ENCODE data around the gene GPHN.

DNA sequence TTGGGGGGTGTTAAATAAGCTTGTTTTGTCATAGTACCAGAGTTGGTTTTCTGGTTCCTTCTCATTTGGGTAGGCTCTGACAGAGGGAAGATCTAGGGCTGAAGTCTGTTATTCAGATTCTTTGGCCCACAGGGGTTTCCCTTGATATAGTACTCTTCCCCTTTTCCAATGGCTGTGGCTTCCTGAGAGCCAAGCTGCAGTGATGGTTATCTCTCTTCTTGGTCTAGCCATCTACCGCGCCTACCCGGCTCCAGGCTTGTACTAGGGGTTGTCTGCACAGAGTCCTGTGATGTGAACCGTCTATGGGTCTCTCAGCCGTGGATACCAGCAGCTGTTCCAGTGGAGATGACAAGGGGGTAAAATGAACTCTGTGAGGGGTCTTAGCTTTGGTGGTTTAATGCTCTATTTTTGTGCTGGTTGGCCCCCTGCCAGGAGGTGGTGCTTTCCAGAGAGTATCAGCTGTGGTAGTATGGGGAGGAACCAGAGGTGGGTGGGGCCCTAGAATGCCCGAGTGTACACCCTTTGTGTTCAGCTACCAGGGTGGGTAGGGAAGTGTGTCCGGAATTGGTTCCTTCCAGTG lies 209.7 kb downstream of the GPHN start:
- no peak for TF ChIP-seq POLR2A (IDR thresholded peaks at IDR 0.05; ENCODE audit: extremely low read depth, insufficient read length)
- TF ChIP-seq, protein P1, sequence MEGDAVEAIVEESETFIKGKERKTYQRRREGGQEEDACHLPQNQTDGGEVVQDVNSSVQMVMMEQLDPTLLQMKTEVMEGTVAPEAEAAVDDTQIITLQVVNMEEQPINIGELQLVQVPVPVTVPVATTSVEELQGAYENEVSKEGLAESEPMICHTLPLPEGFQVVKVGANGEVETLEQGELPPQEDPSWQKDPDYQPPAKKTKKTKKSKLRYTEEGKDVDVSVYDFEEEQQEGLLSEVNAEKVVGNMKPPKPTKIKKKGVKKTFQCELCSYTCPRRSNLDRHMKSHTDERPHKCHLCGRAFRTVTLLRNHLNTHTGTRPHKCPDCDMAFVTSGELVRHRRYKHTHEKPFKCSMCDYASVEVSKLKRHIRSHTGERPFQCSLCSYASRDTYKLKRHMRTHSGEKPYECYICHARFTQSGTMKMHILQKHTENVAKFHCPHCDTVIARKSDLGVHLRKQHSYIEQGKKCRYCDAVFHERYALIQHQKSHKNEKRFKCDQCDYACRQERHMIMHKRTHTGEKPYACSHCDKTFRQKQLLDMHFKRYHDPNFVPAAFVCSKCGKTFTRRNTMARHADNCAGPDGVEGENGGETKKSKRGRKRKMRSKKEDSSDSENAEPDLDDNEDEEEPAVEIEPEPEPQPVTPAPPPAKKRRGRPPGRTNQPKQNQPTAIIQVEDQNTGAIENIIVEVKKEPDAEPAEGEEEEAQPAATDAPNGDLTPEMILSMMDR (IDR thresholded peaks at IDR 0.05; ENCODE audit: low read depth, low read length) = no peak
- TF ChIP-seq, protein P2, sequence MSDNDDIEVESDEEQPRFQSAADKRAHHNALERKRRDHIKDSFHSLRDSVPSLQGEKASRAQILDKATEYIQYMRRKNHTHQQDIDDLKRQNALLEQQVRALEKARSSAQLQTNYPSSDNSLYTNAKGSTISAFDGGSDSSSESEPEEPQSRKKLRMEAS (IDR thresholded peaks at IDR 0.05; ENCODE audit: low read depth, low read length) = no peak
- TF ChIP-seq MYC (IDR thresholded peaks at IDR 0.05; ENCODE audit: low read depth, low read length) = no peak
